ENCODE results near the gene FBXW10. TPM values are rescaled to one million over a fixed set of nuclear protein-coding genes. Genes with fewer than 3 reads are reported as not detected.
"Not testable (repeated sequence)": the region's sequence is repeated elsewhere in the genome, so short reads cannot be mapped to it uniquely, and the experiment has no call there.

Gene FBXW10
- total and polyA plus RNA-seq, 4 donors, result 0.20 to 0.74 (median 0.47) TPM

GRCh38 chr17:18796887-18797286 is 53.0 kb downstream of the FBXW10 start:
- H3K4me1 ChIP-seq (ENCODE audit: control insufficient read depth in 5 of 5, insufficient read depth in 5 of 5, low read length in 5 of 5); H3K27ac ChIP-seq (ENCODE audit: low read depth in 1 of 2, low read length in 1 of 2); H3K9ac ChIP-seq (ENCODE audit: insufficient read depth in 1 of 2, low read length in 2 of 2); H3K9me3 ChIP-seq (ENCODE audit: control insufficient read depth in 4 of 4, insufficient read depth in 3 of 4, low read length in 3 of 4); H3K27me3 ChIP-seq (ENCODE audit: control insufficient read depth in 3 of 3, insufficient read depth in 3 of 3, low read length in 2 of 3); H3K4me3 ChIP-seq; H3K36me3 ChIP-seq (ENCODE audit: control insufficient read depth in 4 of 4, insufficient read depth in 4 of 4, low read length in 4 of 4); ATAC-seq (ENCODE audit: insufficient read depth, low FRiP score); DNase-seq: not testable (repeated sequence)

GRCh38 chr17:18803458-18804245 is 59.8 kb downstream of the FBXW10 start:
- H3K9ac ChIP-seq (ENCODE audit: insufficient read depth in 1 of 2, low read length in 2 of 2); H3K4me3 ChIP-seq; H3K27ac ChIP-seq (ENCODE audit: low read depth in 1 of 2, low read length in 1 of 2); H3K27me3 ChIP-seq (ENCODE audit: control insufficient read depth in 3 of 3, insufficient read depth in 3 of 3, low read length in 2 of 3); H3K36me3 ChIP-seq (ENCODE audit: control insufficient read depth in 4 of 4, insufficient read depth in 4 of 4, low read length in 4 of 4); H3K4me1 ChIP-seq (ENCODE audit: control insufficient read depth in 5 of 5, insufficient read depth in 5 of 5, low read length in 5 of 5); ATAC-seq (ENCODE audit: insufficient read depth, low FRiP score); H3K9me3 ChIP-seq (ENCODE audit: control insufficient read depth in 4 of 4, insufficient read depth in 3 of 4, low read length in 3 of 4); DNase-seq: not testable (repeated sequence)
- WGBS, 2 donors, result 84 to 92% methylated on average over 7 of the region's 7 CpGs

GRCh38 chr17:18815924-18816323 is 72.1 kb downstream of the FBXW10 start:
- ATAC-seq (ENCODE audit: insufficient read depth, low FRiP score); H3K9me3 ChIP-seq (ENCODE audit: control insufficient read depth in 4 of 4, insufficient read depth in 3 of 4, low read length in 3 of 4); H3K36me3 ChIP-seq (ENCODE audit: control insufficient read depth in 4 of 4, insufficient read depth in 4 of 4, low read length in 4 of 4): not testable (repeated sequence)

GRCh38 chr17:18816489-18817371 is 72.9 kb downstream of the FBXW10 start:
- not testable (repeated sequence) for H3K4me3 ChIP-seq; H3K9ac ChIP-seq (ENCODE audit: insufficient read depth in 1 of 2, low read length in 2 of 2); H3K36me3 ChIP-seq (ENCODE audit: control insufficient read depth in 4 of 4, insufficient read depth in 4 of 4, low read length in 4 of 4); H3K9me3 ChIP-seq (ENCODE audit: control insufficient read depth in 4 of 4, insufficient read depth in 3 of 4, low read length in 3 of 4); H3K27ac ChIP-seq (ENCODE audit: low read depth in 1 of 2, low read length in 1 of 2); H3K27me3 ChIP-seq (ENCODE audit: control insufficient read depth in 3 of 3, insufficient read depth in 3 of 3, low read length in 2 of 3); H3K4me1 ChIP-seq (ENCODE audit: control insufficient read depth in 5 of 5, insufficient read depth in 5 of 5, low read length in 5 of 5)
- peak; percentile 38 to 85 (median 85) for DNase-seq
- TF ChIP-seq CTCF (IDR thresholded peaks at IDR 0.05; ENCODE audit: control extremely low read depth, extremely low read depth), result peak; percentile 44
- whole genome bisulfite sequencing, 2 donors, result 54 to 55% methylated on average over 9 of the region's 9 CpGs
- ATAC-seq (ENCODE audit: insufficient read depth, low FRiP score), result peak; percentile 62

More at GRCh38 chr17:18815924-18816323, 72.1 kb downstream of the FBXW10 start:
- not testable (repeated sequence) for H3K4me3 ChIP-seq; H3K27me3 ChIP-seq (ENCODE audit: control insufficient read depth in 3 of 3, insufficient read depth in 3 of 3, low read length in 2 of 3); H3K9ac ChIP-seq (ENCODE audit: insufficient read depth in 1 of 2, low read length in 2 of 2); H3K27ac ChIP-seq (ENCODE audit: low read depth in 1 of 2, low read length in 1 of 2); DNase-seq; H3K4me1 ChIP-seq (ENCODE audit: control insufficient read depth in 5 of 5, insufficient read depth in 5 of 5, low read length in 5 of 5)
- WGBS, 2 donors, result 66 to 75% methylated on average over 3 of the region's 3 CpGs

GRCh38 chr17:18821430-18821829 is 77.6 kb downstream of the FBXW10 start:
- WGBS, 2 donors, result 28 to 55% methylated on average over 1 of the region's 3 CpGs
- not testable (repeated sequence) for H3K4me3 ChIP-seq; ATAC-seq (ENCODE audit: insufficient read depth, low FRiP score); H3K9ac ChIP-seq (ENCODE audit: insufficient read depth in 1 of 2, low read length in 2 of 2); H3K9me3 ChIP-seq (ENCODE audit: control insufficient read depth in 4 of 4, insufficient read depth in 3 of 4, low read length in 3 of 4); H3K27ac ChIP-seq (ENCODE audit: low read depth in 1 of 2, low read length in 1 of 2); H3K27me3 ChIP-seq (ENCODE audit: control insufficient read depth in 3 of 3, insufficient read depth in 3 of 3, low read length in 2 of 3); H3K4me1 ChIP-seq (ENCODE audit: control insufficient read depth in 5 of 5, insufficient read depth in 5 of 5, low read length in 5 of 5); H3K36me3 ChIP-seq (ENCODE audit: control insufficient read depth in 4 of 4, insufficient read depth in 4 of 4, low read length in 4 of 4); DNase-seq

GRCh38 chr17:18827613-18828012 is 83.8 kb downstream of the FBXW10 start:
- H3K4me3 ChIP-seq; H3K4me1 ChIP-seq (ENCODE audit: control insufficient read depth in 5 of 5, insufficient read depth in 5 of 5, low read length in 5 of 5); H3K27ac ChIP-seq (ENCODE audit: low read depth in 1 of 2, low read length in 1 of 2); H3K27me3 ChIP-seq (ENCODE audit: control insufficient read depth in 3 of 3, insufficient read depth in 3 of 3, low read length in 2 of 3); ATAC-seq (ENCODE audit: insufficient read depth, low FRiP score); DNase-seq; H3K9ac ChIP-seq (ENCODE audit: insufficient read depth in 1 of 2, low read length in 2 of 2); H3K36me3 ChIP-seq (ENCODE audit: control insufficient read depth in 4 of 4, insufficient read depth in 4 of 4, low read length in 4 of 4); H3K9me3 ChIP-seq (ENCODE audit: control insufficient read depth in 4 of 4, insufficient read depth in 3 of 4, low read length in 3 of 4): not testable (repeated sequence)
- WGBS, 2 donors, result no CpG with 5 or more reads among the region's 1 CpG
